A673 (cell line): ENCODE data around the gene SALL3.

ENCODE experiments used
- EZH2 ChIP-seq: fragments of 200-600 bp; sonication (generic); IDR thresholded peaks from 2 replicates; pipeline ENCODE4 v1.6.1; 2017; ENCODE audit warnings: borderline replicate concordance, low read depth, mild to moderate bottlenecking, mixed read lengths, antibody characterized with exemption, low read length; ENCODE audit not compliant: poor library complexity, severe bottlenecking
- TF ChIP-seq, protein P1 (sequence below): fragments of 300-800, 200-600 bp; sonication (generic); conservative IDR thresholded peaks from 2 replicates; pipeline ENCODE4 v1.5.1; 2017; ENCODE audit warnings: low read depth, mild to moderate bottlenecking, antibody characterized with exemption, low read length, moderate library complexity, mixed read lengths

DNA sequence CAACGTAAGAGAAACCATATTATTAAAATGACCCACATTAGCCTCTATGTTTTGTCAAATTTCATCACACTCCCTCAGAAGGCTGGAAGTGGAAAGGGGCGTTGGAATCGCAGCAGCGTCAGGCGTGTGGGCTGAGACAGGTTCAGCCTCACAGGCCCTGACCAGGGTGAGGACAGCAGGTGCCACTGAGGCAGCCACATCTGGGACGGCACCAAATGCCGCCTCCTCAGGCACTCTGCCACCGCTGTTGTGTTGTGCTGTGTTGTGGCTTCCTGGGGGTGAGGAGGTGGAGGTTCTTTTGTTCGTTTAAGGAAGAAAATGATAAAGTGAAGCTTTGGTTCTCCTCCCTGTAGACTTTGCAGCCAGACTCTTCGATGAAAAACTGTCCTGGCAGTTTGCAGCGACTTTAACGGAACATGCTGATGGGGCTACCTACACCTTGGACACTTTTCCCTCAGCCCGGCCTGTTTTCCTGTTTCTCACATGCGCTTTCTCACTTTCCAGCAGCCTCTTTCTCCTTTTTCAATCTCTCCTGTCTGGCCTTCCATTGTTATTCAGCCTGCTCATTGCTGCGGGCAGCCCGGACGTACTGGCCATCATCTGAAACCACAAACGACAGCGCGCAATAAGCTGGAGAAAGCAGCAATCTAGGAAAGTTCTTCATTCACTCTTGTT lies 44.9 kb upstream of the SALL3 start:
- TF ChIP-seq, protein P1, sequence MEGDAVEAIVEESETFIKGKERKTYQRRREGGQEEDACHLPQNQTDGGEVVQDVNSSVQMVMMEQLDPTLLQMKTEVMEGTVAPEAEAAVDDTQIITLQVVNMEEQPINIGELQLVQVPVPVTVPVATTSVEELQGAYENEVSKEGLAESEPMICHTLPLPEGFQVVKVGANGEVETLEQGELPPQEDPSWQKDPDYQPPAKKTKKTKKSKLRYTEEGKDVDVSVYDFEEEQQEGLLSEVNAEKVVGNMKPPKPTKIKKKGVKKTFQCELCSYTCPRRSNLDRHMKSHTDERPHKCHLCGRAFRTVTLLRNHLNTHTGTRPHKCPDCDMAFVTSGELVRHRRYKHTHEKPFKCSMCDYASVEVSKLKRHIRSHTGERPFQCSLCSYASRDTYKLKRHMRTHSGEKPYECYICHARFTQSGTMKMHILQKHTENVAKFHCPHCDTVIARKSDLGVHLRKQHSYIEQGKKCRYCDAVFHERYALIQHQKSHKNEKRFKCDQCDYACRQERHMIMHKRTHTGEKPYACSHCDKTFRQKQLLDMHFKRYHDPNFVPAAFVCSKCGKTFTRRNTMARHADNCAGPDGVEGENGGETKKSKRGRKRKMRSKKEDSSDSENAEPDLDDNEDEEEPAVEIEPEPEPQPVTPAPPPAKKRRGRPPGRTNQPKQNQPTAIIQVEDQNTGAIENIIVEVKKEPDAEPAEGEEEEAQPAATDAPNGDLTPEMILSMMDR, result no peak
- TF ChIP-seq EZH2, result no peak
